H9 (cell line): ENCODE data around the gene GXYLT1. TPM values are rescaled to one million over a fixed set of nuclear protein-coding genes. Genes with fewer than 3 reads are reported as not detected.

Experiments
- DNase-seq: peaks from one replicate; pipeline ENCODE4 v3.0.0-alpha.2; 2017
- H2AFZ ChIP-seq: one replicate; pipeline ENCODE4 v1.6.1; 2013; ENCODE audit warnings: mild to moderate bottlenecking, low read length, control low read depth, moderate library complexity
- H2AK5ac ChIP-seq: 2 replicates; pipeline ENCODE4 v1.6.1; 2013; ENCODE audit warnings: low read length, control low read depth, mixed read lengths; ENCODE audit not compliant: insufficient read length
- H2BK120ac ChIP-seq: one replicate; pipeline ENCODE4 v1.6.1; 2013; ENCODE audit warnings: low read depth, mild to moderate bottlenecking, low read length, control low read depth, inconsistent platforms; ENCODE audit not compliant: poor library complexity, severe bottlenecking
- H2BK12ac ChIP-seq: 2 replicates; pipeline ENCODE4 v1.6.1; 2013; ENCODE audit warnings: low read length, control low read depth, mixed read lengths, low read depth; ENCODE audit not compliant: insufficient read length
- H2BK15ac ChIP-seq: 2 replicates; pipeline ENCODE4 v1.6.1; 2013; ENCODE audit warnings: low read depth, low read length, control low read depth
- H2BK20ac ChIP-seq: one replicate; pipeline ENCODE4 v1.6.1; 2013; ENCODE audit warnings: low read depth, mild to moderate bottlenecking, low read length, control low read depth, inconsistent platforms; ENCODE audit not compliant: poor library complexity, severe bottlenecking
- H2BK5ac ChIP-seq: 2 replicates; pipeline ENCODE4 v1.6.1; 2013; ENCODE audit warnings: low read length, control low read depth, mixed read lengths; ENCODE audit not compliant: insufficient read length
- H3K14ac ChIP-seq: 2 replicates; pipeline ENCODE4 v1.6.1; 2013; ENCODE audit warnings: low read length, control low read depth; ENCODE audit not compliant: insufficient read depth
- H3K18ac ChIP-seq: 2 replicates; pipeline ENCODE4 v1.6.1; 2013; ENCODE audit warnings: low read depth, mild to moderate bottlenecking, mixed read lengths, low read length, control low read depth; ENCODE audit not compliant: insufficient read length
- H3K23ac ChIP-seq: 2 replicates; pipeline ENCODE4 v1.6.1; 2013; ENCODE audit warnings: low read length, control low read depth, mixed read lengths, low read depth; ENCODE audit not compliant: insufficient read length
- H3K23me2 ChIP-seq: 2 replicates; pipeline ENCODE4 v1.6.1; 2013; ENCODE audit warnings: low read depth, mild to moderate bottlenecking, mixed read lengths, low read length, control low read depth; ENCODE audit not compliant: insufficient read length, poor library complexity, severe bottlenecking
- H3K27ac ChIP-seq: 2 replicates; pipeline ENCODE4 v1.5.1; 2013; ENCODE audit warnings: low read length, control low read depth, mixed read lengths, low read depth; ENCODE audit not compliant: insufficient read length
- H3K27me3 ChIP-seq: 2 replicates; pipeline ENCODE4 v1.6.1; 2013; ENCODE audit warnings: low read length, control low read depth, inconsistent platforms; ENCODE audit not compliant: insufficient read depth
- H3K4ac ChIP-seq: 2 replicates; pipeline ENCODE4 v1.6.1; 2013; ENCODE audit warnings: low read depth, mild to moderate bottlenecking, control low read depth, inconsistent platforms, low read length, moderate library complexity
- H3K4me1 ChIP-seq: 2 replicates; pipeline ENCODE4 v1.6.1; 2013; ENCODE audit warnings: low read length, control low read depth, inconsistent platforms; ENCODE audit not compliant: insufficient read depth
- H3K4me2 ChIP-seq: 2 replicates; pipeline ENCODE4 v1.6.1; 2013; ENCODE audit warnings: low read length, control low read depth, mixed read lengths; ENCODE audit not compliant: insufficient read length, insufficient read depth
- H3K56ac ChIP-seq: 2 replicates; pipeline ENCODE4 v1.6.1; 2013; ENCODE audit warnings: low read depth, mild to moderate bottlenecking, mixed read lengths, low read length, control low read depth; ENCODE audit not compliant: insufficient read length
- H3K79me1 ChIP-seq: 2 replicates; pipeline ENCODE4 v1.6.1; 2013; ENCODE audit warnings: low read depth, mild to moderate bottlenecking, moderate library complexity, low read length, control low read depth, inconsistent platforms; ENCODE audit not compliant: insufficient read depth, poor library complexity, severe bottlenecking
- H3K79me2 ChIP-seq: 2 replicates; pipeline ENCODE4 v1.6.1; 2013; ENCODE audit warnings: low read length, control low read depth, inconsistent platforms; ENCODE audit not compliant: insufficient read depth
- H3K9ac ChIP-seq: 2 replicates; pipeline ENCODE4 v1.6.1; 2013; ENCODE audit warnings: low read length, control low read depth, mixed read lengths; ENCODE audit not compliant: insufficient read length; ENCODE audit errors: extremely low read depth
- H3K9me3 ChIP-seq: one replicate; pipeline ENCODE4 v1.6.1; 2013; ENCODE audit warnings: low read depth, low read length, inconsistent platforms; ENCODE audit not compliant: control insufficient read depth
- H3T11ph ChIP-seq: one replicate; pipeline ENCODE4 v1.6.1; 2013; ENCODE audit warnings: mild to moderate bottlenecking, low read length, control low read depth, inconsistent platforms
- H4K20me1 ChIP-seq: one replicate; pipeline ENCODE4 v1.6.1; 2013; ENCODE audit not compliant: control insufficient read depth, insufficient read length, insufficient read depth
- H4K5ac ChIP-seq: 2 replicates; pipeline ENCODE4 v1.6.1; 2013; ENCODE audit warnings: low read depth, mild to moderate bottlenecking, mixed read lengths, low read length, control low read depth; ENCODE audit not compliant: insufficient read length
- H4K8ac ChIP-seq: replicated peaks from 2 replicates; pipeline ENCODE4 v1.6.1; 2013; ENCODE audit warnings: low read length, control low read depth, mixed read lengths, low read depth; ENCODE audit not compliant: insufficient read length
- H4K91ac ChIP-seq: 2 replicates; pipeline ENCODE4 v1.6.1; 2013; ENCODE audit warnings: low read depth, mild to moderate bottlenecking, moderate library complexity, mixed read lengths, low read length, control low read depth; ENCODE audit not compliant: insufficient read length
- H3K27ac Mint-ChIP-seq, 3 experiments: 2 replicates in 2 of 3; 3 replicates in 1 of 3; pipeline ENCODE4 v1.8.0; 2020 to 2021; ENCODE audit warnings: mixed read lengths in 3 of 3, mild to moderate bottlenecking in 1 of 3, moderate library complexity in 1 of 3
- H3K27me3 Mint-ChIP-seq: 2 replicates; pipeline ENCODE4 v1.8.0; 2021; ENCODE audit warnings: low read depth, mild to moderate bottlenecking, moderate library complexity, mixed read lengths
- H3K36me3 Mint-ChIP-seq, 3 experiments: 2 replicates in 2 of 3; 3 replicates in 1 of 3; pipeline ENCODE4 v1.8.0; 2020 to 2021; ENCODE audit warnings: low read depth in 3 of 3, mixed read lengths in 3 of 3; ENCODE audit not compliant: insufficient read depth in 1 of 3
- H3K4me1 Mint-ChIP-seq, 2 experiments: 2 replicates each; pipeline ENCODE4 v1.8.0; 2020; ENCODE audit warnings: mixed read lengths in 2 of 2
- H3K4me3 Mint-ChIP-seq, 2 experiments: 2 replicates in 1 of 2; 3 replicates in 1 of 2; pipeline ENCODE4 v1.8.0; 2020 to 2021; ENCODE audit warnings: mild to moderate bottlenecking in 2 of 2, mixed read lengths in 2 of 2, moderate library complexity in 1 of 2
- H3K9me3 Mint-ChIP-seq, 2 experiments: 2 replicates in 1 of 2; 3 replicates in 1 of 2; pipeline ENCODE4 v1.8.0; 2020; ENCODE audit warnings: mild to moderate bottlenecking in 2 of 2, mixed read lengths in 2 of 2, moderate library complexity in 1 of 2
- CTCF ChIP-seq: fragments of 200-600 bp; sonication (generic); conservative IDR thresholded peaks from 3 replicates; pipeline ENCODE4 v1.8.0; 2021; ENCODE audit warnings: antibody characterized with exemption, mild to moderate bottlenecking
- WGBS: extraction: QIAGEN DNeasy Blood & Tissue Kit; methylation state at CpG from one replicate; pipeline ENCODE4 v1.1.7; 2013; ENCODE audit warnings: missing lambda C conversion rate, low lambda C conversion rate, mixed read lengths; ENCODE audit not compliant: insufficient read length; ENCODE audit errors: extremely low coverage; 5-methylcytosine and 5-hydroxymethylcytosine counted together
- total RNA-seq: library from RNA; stranded (reverse); gene quantifications from 2 replicates; pipeline ENCODE4 v1.2.1, GENCODE V29; 2021

GXYLT1 gene
- total RNA-seq, 1 experiment from 2014 or later = 14.5 TPM

- H3K4ac ChIP-seq = no peak overlapping the region
- no peaks in the 10 kb centered on the region for H3K9me3 ChIP-seq
- no peak for TF ChIP-seq CTCF
- H3K9me3 Mint-ChIP-seq = no peaks in the 10 kb centered on the region
- no peak overlapping the region for H4K91ac ChIP-seq
- H3K56ac ChIP-seq = no peak overlapping the region
- no peaks in the 10 kb centered on the region for H3K23me2 ChIP-seq
- H2AFZ ChIP-seq = no peak overlapping the region
- no peaks in the 10 kb centered on the region for H3K79me1 ChIP-seq
- no peak overlapping the region for H2AK5ac ChIP-seq
- no peaks in the 10 kb centered on the region for H4K20me1 ChIP-seq
- H3K27ac ChIP-seq = no peak overlapping the region
- no peak overlapping the region for H2BK120ac ChIP-seq
- no peaks in the 10 kb centered on the region for H3K79me2 ChIP-seq
- no peak overlapping the region for H3K9ac ChIP-seq
- H2BK5ac ChIP-seq = no peak overlapping the region
- H2BK20ac ChIP-seq = no peak overlapping the region
- H3K4me2 ChIP-seq = no peak overlapping the region
- H3K27me3 Mint-ChIP-seq = no peaks in the 10 kb centered on the region
- no peak overlapping the region for H2BK12ac ChIP-seq
- H3K4me1 ChIP-seq = no peaks in the 10 kb centered on the region
- no peak overlapping the region for H3K4me3 Mint-ChIP-seq
- WGBS = no CpG with 5 or more reads among the region's 9 CpGs
- no peak overlapping the region for H3K14ac ChIP-seq
- peaks cover 6 to 18% (median 11%) of the 10 kb centered on the region in 3 experiments; a peak in 6 of 7 replicates for H3K36me3 Mint-ChIP-seq
- no peak for DNase-seq
- H3K23ac ChIP-seq = no peak overlapping the region
- no peaks in the 10 kb centered on the region for H3K4me1 Mint-ChIP-seq
- H3K18ac ChIP-seq = no peak overlapping the region
- no peak overlapping the region for H4K8ac ChIP-seq
- H3T11ph ChIP-seq = no peak overlapping the region
- no peak overlapping the region for H2BK15ac ChIP-seq
- no peaks in the 10 kb centered on the region for H3K27me3 ChIP-seq
- no peak overlapping the region for H4K5ac ChIP-seq
- H3K27ac Mint-ChIP-seq = no peak overlapping the region
These were observed 45.2 kb downstream of the GXYLT1 start for GRCh38 chr12:42099433-42099832.
